Neural cell (in vitro differentiated cells): ENCODE results near the gene CROCC. TPM values are rescaled to one million over a fixed set of nuclear protein-coding genes. Genes with fewer than 3 reads are reported as not detected.
A peak's percentile ranks its signal among the peaks of the same experiment; 100 is the strongest.

Source experiments
- H2AFZ ChIP-seq: fragments of 200-600, 300-800 bp; sonication (generic), shearing (Covaris generic); 2 replicates; pipeline ENCODE4 v1.6.0; 2014; ENCODE audit warnings: low read depth, mild to moderate bottlenecking, antibody characterized with exemption, low read length, moderate library complexity
- H3F3A ChIP-seq: fragments of 200-600 bp; shearing (Covaris generic); 2 replicates; pipeline ENCODE4 v1.6.1; 2016; ENCODE audit warnings: mild to moderate bottlenecking, moderate library complexity, mixed read lengths, antibody characterized with exemption, low read length; ENCODE audit not compliant: insufficient read depth, poor library complexity, severe bottlenecking
- H3K27ac ChIP-seq: fragments of 200-600, 300-800 bp; sonication (generic), shearing (Covaris generic); 2 replicates; pipeline ENCODE4 v1.5.1; 2014; ENCODE audit warnings: mild to moderate bottlenecking, low read length, moderate library complexity
- H3K27me3 ChIP-seq: fragments of 300-800, 200-600 bp; sonication (generic), shearing (Covaris generic); 2 replicates; pipeline ENCODE4 v1.6.0; 2014; ENCODE audit warnings: mild to moderate bottlenecking, low read depth, low read length, moderate library complexity; ENCODE audit not compliant: insufficient read depth
- H3K36me3 ChIP-seq: fragments of 300-800, 200-600 bp; sonication (generic), shearing (Covaris generic); 2 replicates; pipeline ENCODE4 v1.5.1; 2014; ENCODE audit warnings: mild to moderate bottlenecking, antibody characterized with exemption, low read length, moderate library complexity; ENCODE audit not compliant: insufficient read depth
- H3K4me2 ChIP-seq: fragments of 300-800, 200-600 bp; sonication (generic), shearing (Covaris generic); 2 replicates; pipeline ENCODE4 v1.6.0; 2014; ENCODE audit warnings: mild to moderate bottlenecking, low read length
- H3K4me3 ChIP-seq: fragments of 300-800, 200-600 bp; sonication (generic), shearing (Covaris generic); 2 replicates; pipeline ENCODE4 v1.5.1; 2014; ENCODE audit warnings: mild to moderate bottlenecking, low read length, moderate library complexity
- H3K79me2 ChIP-seq: fragments of 200-600 bp; shearing (Covaris generic); replicated peaks from 2 replicates; pipeline ENCODE4 v1.6.0; 2014; ENCODE audit warnings: mild to moderate bottlenecking, low read length, moderate library complexity; ENCODE audit not compliant: insufficient read depth
- H3K9ac ChIP-seq: fragments of 300-800, 200-600 bp; sonication (generic), shearing (Covaris generic); 2 replicates; pipeline ENCODE4 v1.6.1; 2016; ENCODE audit warnings: mild to moderate bottlenecking, low read length, mixed read lengths
- H3K9me2 ChIP-seq: fragments of 200-600 bp; shearing (Covaris generic); 2 replicates; pipeline ENCODE4 v1.6.1; 2016; ENCODE audit warnings: mild to moderate bottlenecking, low read length, mixed read lengths; ENCODE audit not compliant: insufficient read depth
- H3K9me3 ChIP-seq: fragments of 200-600, 300-800 bp; sonication (generic), shearing (Covaris generic); 2 replicates; pipeline ENCODE4 v1.6.1; 2016; ENCODE audit warnings: mild to moderate bottlenecking, mixed run types, low read length, moderate library complexity, mixed read lengths
- H4K20me1 ChIP-seq: fragments of 200-600 bp; shearing (Covaris generic); 2 replicates; pipeline ENCODE4 v1.6.1; 2016; ENCODE audit warnings: mild to moderate bottlenecking, mixed run types; ENCODE audit not compliant: insufficient read depth
- CTCF ChIP-seq: fragments of 450-650 bp; IDR thresholded peaks from 2 replicates; pipeline ENCODE4 v1.5.1; 2014; ENCODE audit warnings: antibody characterized with exemption, mild to moderate bottlenecking, moderate library complexity; ENCODE audit not compliant: poor library complexity, severe bottlenecking
- MXI1 ChIP-seq: fragments of 450-650 bp; conservative IDR thresholded peaks from 2 replicates; pipeline ENCODE4 v1.6.1; 2014; ENCODE audit warnings: antibody characterized with exemption, mild to moderate bottlenecking; ENCODE audit not compliant: poor library complexity, severe bottlenecking
- REST ChIP-seq: IDR thresholded peaks from 2 replicates; pipeline ENCODE4 v1.6.1; 2012; ENCODE audit warnings: borderline replicate concordance
- polyA plus RNA-seq: library from polyadenylated mRNA; depleted of rRNA; stranded (reverse); fragments of >200 nt; gene quantifications from 2 replicates; pipeline ENCODE4 v1.2.3, GENCODE V29; 2014

The CROCC gene
- polyA plus RNA-seq, 1 donor from 2014 or later: 26.3 TPM

- Histone ChIP-seq H3K27ac (no peak overlapping the region), H4K20me1 (no peaks in the 10 kb centered on the region), H3K9me2 (no peaks in the 10 kb centered on the region), H3K79me2 (peaks cover 16% of the 10 kb centered on the region), H3K9me3 (no peaks in the 10 kb centered on the region), H3K4me3 (no peak overlapping the region), H3K27me3 (no peaks in the 10 kb centered on the region), H3F3A (no peaks in the 10 kb centered on the region), H3K4me2 (no peak overlapping the region), H2AFZ (no peak overlapping the region), H3K36me3 (no peaks in the 10 kb centered on the region), H3K9ac (no peak overlapping the region)
- TF ChIP-seq REST: no peak
Measured at GRCh38 chr1:16924919-16925477, 3.3 kb downstream of the CROCC start.

- Histone ChIP-seq H3K27me3 (no peaks in the 10 kb centered on the region), H3K36me3 (no peaks in the 10 kb centered on the region), H2AFZ (no peak overlapping the region), H3K9me2 (no peaks in the 10 kb centered on the region), H3K9ac (peak overlapping the region; percentile 52), H3F3A (no peaks in the 10 kb centered on the region), H3K4me2 (peak overlapping the region; percentile 55), H3K9me3 (no peaks in the 10 kb centered on the region), H3K27ac (peak overlapping the region; percentile 80), H4K20me1 (no peaks in the 10 kb centered on the region), H3K4me3 (peak overlapping the region; percentile 45), H3K79me2 (peaks cover 16% of the 10 kb centered on the region)
- TF ChIP-seq REST: no peak
- no peak for TF ChIP-seq CTCF
- no peak for TF ChIP-seq MXI1
Measured at GRCh38 chr1:16925635-16926490, 4.1 kb downstream of the CROCC start.
